IPS DF 6.9 (cell line): ENCODE results near the gene ARHGEF39.
A peak's percentile ranks its signal among the peaks of the same experiment; 100 is the strongest.

ENCODE experiments used
- DNase-seq: peaks from one replicate; pipeline ENCODE4 v3.0.0-alpha.2; 2013; ENCODE audit warnings: low read depth, low spot score
- H3K27ac ChIP-seq: one replicate; pipeline ENCODE4 v1.5.1; 2013; ENCODE audit warnings: low read length, control low read depth
- H3K27me3 ChIP-seq: 2 replicates; pipeline ENCODE4 v1.6.1; 2013; ENCODE audit warnings: mild to moderate bottlenecking, low read length; ENCODE audit not compliant: control insufficient read depth, insufficient read depth
- H3K36me3 ChIP-seq: 2 replicates; pipeline ENCODE4 v1.6.1; 2013; ENCODE audit warnings: low read length; ENCODE audit not compliant: control insufficient read depth, insufficient read depth
- H3K4me1 ChIP-seq: 2 replicates; pipeline ENCODE4 v1.6.1; 2013; ENCODE audit warnings: low read length; ENCODE audit not compliant: control insufficient read depth, insufficient read depth
- H3K4me3 ChIP-seq: 2 replicates; pipeline ENCODE4 v1.5.1; 2013; ENCODE audit warnings: mild to moderate bottlenecking, low read length
- H3K9me3 ChIP-seq: 2 replicates; pipeline ENCODE4 v1.6.1; 2013; ENCODE audit warnings: low read length, inconsistent platforms; ENCODE audit not compliant: control insufficient read depth, insufficient read depth
- WGBS: extraction: QIAGEN DNeasy Blood & Tissue Kit; methylation state at CpG from one replicate; pipeline ENCODE4 v1.1.7; 2013; ENCODE audit warnings: mixed read lengths, missing lambda C conversion rate; ENCODE audit not compliant: insufficient read length, insufficient coverage; 5-methylcytosine and 5-hydroxymethylcytosine counted together

Gene ARHGEF39

GRCh38 chr9:35664531-35665470 is at the start of gene ARHGEF39:
TSS of gene ARHGEF39 (minus strand) at chr9:35665195. CDS start at chr9:35665169, 26 bp downstream.
- Histone ChIP-seq H3K4me3 (peak within 1 kb of the TSS; percentile 60), H3K27me3 (no peaks in the 10 kb centered on the region), H3K9me3 (no peaks in the 10 kb centered on the region), H3K36me3 (peaks cover 6% of the 10 kb centered on the region), H3K4me1 (no peaks in the 10 kb centered on the region), H3K27ac (no peak within 1 kb of the TSS)
- no CpG with 5 or more reads among the region's 58 CpGs for WGBS
- no peak for DNase-seq

- Histone ChIP-seq H3K4me1 (no peaks in the 10 kb centered on the region; the same call in 1 of the 2 replicates), H3K27ac (no peak overlapping the region), H3K9me3 (no peaks in the 10 kb centered on the region), H3K27me3 (no peaks in the 10 kb centered on the region), H3K4me3 (no peak overlapping the region), H3K36me3 (peaks cover 45% of the 10 kb centered on the region)
- WGBS: no CpG with 5 or more reads among the region's 6 CpGs
- DNase-seq: no peak
Measured at GRCh38 chr9:35714123-35714522, 49.1 kb upstream of the ARHGEF39 start.

- no peaks in the 10 kb centered on the region for H3K9me3 ChIP-seq
- no peak overlapping the region for H3K4me3 ChIP-seq
- WGBS: no CpG with 5 or more reads among the region's 3 CpGs
- no peak for DNase-seq
- no peak overlapping the region for H3K27ac ChIP-seq
- peaks cover 40% of the 10 kb centered on the region for H3K36me3 ChIP-seq
- no peaks in the 10 kb centered on the region for H3K27me3 ChIP-seq
- no peaks in the 10 kb centered on the region for H3K4me1 ChIP-seq
Measured at GRCh38 chr9:35713578-35713977, 48.6 kb upstream of the ARHGEF39 start.

- WGBS: no CpG with 5 or more reads among the region's 11 CpGs
- Histone ChIP-seq H3K27ac (no peak overlapping the region), H3K4me3 (no peak overlapping the region), H3K4me1 (no peaks in the 10 kb centered on the region), H3K9me3 (no peaks in the 10 kb centered on the region), H3K36me3 (peaks cover 43% of the 10 kb centered on the region), H3K27me3 (no peaks in the 10 kb centered on the region)
- DNase-seq: no peak
Measured at GRCh38 chr9:35712762-35713400, 47.9 kb upstream of the ARHGEF39 start.

- H3K27ac ChIP-seq: no peak overlapping the region
- H3K9me3 ChIP-seq: no peaks in the 10 kb centered on the region
- no peak overlapping the region for H3K4me3 ChIP-seq
- H3K4me1 ChIP-seq: no peaks in the 10 kb centered on the region
- no peaks in the 10 kb centered on the region for H3K27me3 ChIP-seq
- no peak for DNase-seq
- no CpG with 5 or more reads among the region's 21 CpGs for WGBS
- peaks cover 46% of the 10 kb centered on the region for H3K36me3 ChIP-seq
Measured at GRCh38 chr9:35711501-35712428, 46.8 kb upstream of the ARHGEF39 start.

GRCh38 chr9:35710818-35711500 is 46.0 kb upstream of the ARHGEF39 start:
- WGBS: no CpG with 5 or more reads among the region's 7 CpGs
- H3K36me3 ChIP-seq: peaks cover 53% of the 10 kb centered on the region

GRCh38 chr9:35708146-35708545 is 43.2 kb upstream of the ARHGEF39 start:
- no peak for DNase-seq
- H3K27ac ChIP-seq: no peak overlapping the region
- no CpG with 5 or more reads among the region's 4 CpGs for WGBS
- no peaks in the 10 kb centered on the region for H3K27me3 ChIP-seq
- peaks cover 66% of the 10 kb centered on the region for H3K36me3 ChIP-seq
- no peak overlapping the region for H3K4me3 ChIP-seq
- H3K9me3 ChIP-seq: no peaks in the 10 kb centered on the region
- H3K4me1 ChIP-seq: no peaks in the 10 kb centered on the region

More at GRCh38 chr9:35710818-35711500, 46.0 kb upstream of the ARHGEF39 start:
- DNase-seq: no peak
- no peaks in the 10 kb centered on the region for H3K27me3 ChIP-seq
- no peak overlapping the region for H3K27ac ChIP-seq
- no peaks in the 10 kb centered on the region for H3K4me1 ChIP-seq
- no peaks in the 10 kb centered on the region for H3K9me3 ChIP-seq
- H3K4me3 ChIP-seq: no peak overlapping the region

- WGBS: no CpG with 5 or more reads among the region's 10 CpGs
- Histone ChIP-seq H3K27me3 (no peaks in the 10 kb centered on the region), H3K4me3 (no peak overlapping the region), H3K4me1 (no peaks in the 10 kb centered on the region), H3K9me3 (no peaks in the 10 kb centered on the region), H3K27ac (no peak overlapping the region), H3K36me3 (peaks cover 63% of the 10 kb centered on the region)
- DNase-seq: no peak
Measured at GRCh38 chr9:35706951-35707350, 42.0 kb upstream of the ARHGEF39 start.

- WGBS: no CpG with 5 or more reads among the region's 7 CpGs
- H3K27me3 ChIP-seq: no peaks in the 10 kb centered on the region
- no peak overlapping the region for H3K27ac ChIP-seq
- H3K9me3 ChIP-seq: no peaks in the 10 kb centered on the region
- no peaks in the 10 kb centered on the region for H3K4me1 ChIP-seq
- no peak overlapping the region for H3K4me3 ChIP-seq
- peaks cover 56% of the 10 kb centered on the region for H3K36me3 ChIP-seq
- DNase-seq: no peak
Measured at GRCh38 chr9:35705836-35706430, 40.9 kb upstream of the ARHGEF39 start.
